Measurements from ENCODE around the gene TMEM59. TPM values are rescaled to one million over a fixed set of nuclear protein-coding genes. Genes with fewer than 3 reads are reported as not detected.
A peak's percentile ranks its signal among the peaks of the same experiment; 100 is the strongest.

The TMEM59 gene
- polyA plus RNA-seq, 1 donor (not counting 4 experiments of a cell fraction or from before 2014, with no cell fraction given), result 342 TPM

DNA sequence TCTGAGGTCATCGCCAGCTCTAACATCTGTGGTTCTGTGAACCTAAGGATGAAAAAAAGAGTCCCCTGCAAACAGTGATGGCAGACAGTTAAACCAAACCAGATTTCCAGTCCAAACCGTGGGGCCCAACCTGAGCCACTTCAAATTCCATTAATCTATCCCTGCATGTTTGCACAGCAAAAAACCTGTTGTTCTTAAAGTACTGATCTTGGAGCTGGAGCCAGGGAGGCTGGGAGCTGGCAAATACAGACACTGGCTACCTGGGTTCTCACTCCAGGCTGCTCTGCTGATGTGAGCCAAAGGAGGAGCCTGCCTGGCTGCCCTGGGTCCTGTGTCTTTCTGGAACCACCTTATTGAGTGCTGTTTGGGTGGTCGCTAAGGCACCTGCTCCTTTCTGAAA lies 51.4 kb downstream of the TMEM59 start:
- no peak for TF ChIP-seq EZH2 (IDR thresholded peaks at IDR 0.05; ENCODE audit: low read length)
- TF ChIP-seq, protein P1, sequence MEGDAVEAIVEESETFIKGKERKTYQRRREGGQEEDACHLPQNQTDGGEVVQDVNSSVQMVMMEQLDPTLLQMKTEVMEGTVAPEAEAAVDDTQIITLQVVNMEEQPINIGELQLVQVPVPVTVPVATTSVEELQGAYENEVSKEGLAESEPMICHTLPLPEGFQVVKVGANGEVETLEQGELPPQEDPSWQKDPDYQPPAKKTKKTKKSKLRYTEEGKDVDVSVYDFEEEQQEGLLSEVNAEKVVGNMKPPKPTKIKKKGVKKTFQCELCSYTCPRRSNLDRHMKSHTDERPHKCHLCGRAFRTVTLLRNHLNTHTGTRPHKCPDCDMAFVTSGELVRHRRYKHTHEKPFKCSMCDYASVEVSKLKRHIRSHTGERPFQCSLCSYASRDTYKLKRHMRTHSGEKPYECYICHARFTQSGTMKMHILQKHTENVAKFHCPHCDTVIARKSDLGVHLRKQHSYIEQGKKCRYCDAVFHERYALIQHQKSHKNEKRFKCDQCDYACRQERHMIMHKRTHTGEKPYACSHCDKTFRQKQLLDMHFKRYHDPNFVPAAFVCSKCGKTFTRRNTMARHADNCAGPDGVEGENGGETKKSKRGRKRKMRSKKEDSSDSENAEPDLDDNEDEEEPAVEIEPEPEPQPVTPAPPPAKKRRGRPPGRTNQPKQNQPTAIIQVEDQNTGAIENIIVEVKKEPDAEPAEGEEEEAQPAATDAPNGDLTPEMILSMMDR (optimal IDR thresholded peaks at IDR 0.05 in 1 of 3, IDR thresholded peaks at IDR 0.05 in 1 of 3, conservative IDR thresholded peaks at IDR 0.05 in 1 of 3; ENCODE audit: extremely low read depth in 1 of 3, insufficient read depth in 2 of 3, low read length in 3 of 3), result no peak
- H2AFZ ChIP-seq (ENCODE audit: control insufficient read depth, low read length), result no peak overlapping the region

DNA sequence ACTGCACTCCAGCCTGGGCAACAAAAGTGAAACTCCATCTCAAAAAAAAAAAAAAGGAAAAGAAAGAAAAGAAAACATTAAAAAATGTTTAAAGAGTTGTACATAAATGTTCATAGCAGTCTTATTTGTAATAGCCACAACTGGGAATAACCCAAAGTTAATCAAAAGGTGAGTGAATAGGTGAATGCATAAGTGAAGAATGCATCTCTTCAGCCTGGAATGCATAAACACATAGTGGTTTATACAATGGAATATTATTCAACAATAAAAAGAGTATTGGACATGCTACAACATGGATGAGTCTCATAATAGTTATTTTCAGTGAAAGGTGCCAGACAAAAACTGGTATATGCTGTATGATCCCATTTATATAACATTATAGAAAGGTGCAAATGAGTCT lies 53.1 kb downstream of the TMEM59 start:
- no peaks in the 10 kb centered on the region for H3K9me3 ChIP-seq (ENCODE audit: control insufficient read depth, low read depth, low read length)
- H3K4me1 ChIP-seq (ENCODE audit: control insufficient read depth, extremely low read depth, insufficient read depth, low read length), result peaks cover 9% of the 10 kb centered on the region
- H3K27ac ChIP-seq (ENCODE audit: control insufficient read depth, insufficient read depth, low read length), result no peak overlapping the region
- no peaks in the 10 kb centered on the region for H3K9me1 ChIP-seq (ENCODE audit: control insufficient read depth, extremely low read depth, insufficient read depth, low read length)
- DNase-seq (ENCODE audit: low read depth, low spot score), result no peak
- dilution Hi-C loops (cut with MboI; ENCODE audit: extremely low pct_ligation_motif_present, low sequenced_read_pairs), result no loop called here
- TF ChIP-seq, protein P1 (optimal IDR thresholded peaks at IDR 0.05 in 1 of 3, IDR thresholded peaks at IDR 0.05 in 1 of 3, conservative IDR thresholded peaks at IDR 0.05 in 1 of 3; ENCODE audit: extremely low read depth in 1 of 3, insufficient read depth in 2 of 3, low read length in 3 of 3), result no peak
- TF ChIP-seq EZH2 (IDR thresholded peaks at IDR 0.05; ENCODE audit: low read length), result no peak
- no peak overlapping the region for H3K9ac ChIP-seq (ENCODE audit: control insufficient read depth, extremely low read depth, insufficient read depth, low read length)
- no peaks in the 10 kb centered on the region for H3K79me2 ChIP-seq (ENCODE audit: control insufficient read depth, insufficient read depth, low read length)
- H3K4me2 ChIP-seq (ENCODE audit: control insufficient read depth, extremely low read depth, insufficient read depth, low read depth, low read length), result peak overlapping the region; percentile 37
- no peak for FAIRE-seq
- no peaks in the 10 kb centered on the region for H4K20me1 ChIP-seq (ENCODE audit: control insufficient read depth, extremely low read depth, insufficient read depth, low read length)
- H2AFZ ChIP-seq (ENCODE audit: control insufficient read depth, low read length), result no peak overlapping the region
- H3K4me3 ChIP-seq (ENCODE audit: control insufficient read depth in 2 of 3, extremely low read depth in 1 of 3, insufficient read depth in 2 of 3, low read depth in 1 of 3, low read length in 3 of 3), result no peak overlapping the region
- no peaks in the 10 kb centered on the region for H3K27me3 ChIP-seq (ENCODE audit: control insufficient read depth, extremely low read depth, insufficient read depth, low read length)
- H3K36me3 ChIP-seq (ENCODE audit: control insufficient read depth in 2 of 2, extremely low read depth in 1 of 2, insufficient read depth in 2 of 2, low read length in 2 of 2), result no peaks in the 10 kb centered on the region

More for the DNA sequence above, 51.4 kb downstream of the TMEM59 start:
- no peak overlapping the region for H3K9ac ChIP-seq (ENCODE audit: control insufficient read depth, extremely low read depth, insufficient read depth, low read length)
- no peaks in the 10 kb centered on the region for H3K9me1 ChIP-seq (ENCODE audit: control insufficient read depth, extremely low read depth, insufficient read depth, low read length)
- FAIRE-seq (no peak), DNase-seq (ENCODE audit: low read depth, low spot score) (no peak)
- H3K79me2 ChIP-seq (ENCODE audit: control insufficient read depth, insufficient read depth, low read length), result no peaks in the 10 kb centered on the region
- H3K27me3 ChIP-seq (ENCODE audit: control insufficient read depth, extremely low read depth, insufficient read depth, low read length), result no peaks in the 10 kb centered on the region
- H3K4me2 ChIP-seq (ENCODE audit: control insufficient read depth, extremely low read depth, insufficient read depth, low read depth, low read length), result no peak overlapping the region
- H3K9me3 ChIP-seq (ENCODE audit: control insufficient read depth, low read depth, low read length), result no peaks in the 10 kb centered on the region
- H3K36me3 ChIP-seq (ENCODE audit: control insufficient read depth in 2 of 2, extremely low read depth in 1 of 2, insufficient read depth in 2 of 2, low read length in 2 of 2), result no peaks in the 10 kb centered on the region
- H3K4me3 ChIP-seq (ENCODE audit: control insufficient read depth in 2 of 3, extremely low read depth in 1 of 3, insufficient read depth in 2 of 3, low read depth in 1 of 3, low read length in 3 of 3), result no peak overlapping the region
- dilution Hi-C loops (cut with MboI; ENCODE audit: extremely low pct_ligation_motif_present, low sequenced_read_pairs), result no loop called here
- no peak overlapping the region for H3K27ac ChIP-seq (ENCODE audit: control insufficient read depth, insufficient read depth, low read length)
- peaks cover 9% of the 10 kb centered on the region for H3K4me1 ChIP-seq (ENCODE audit: control insufficient read depth, extremely low read depth, insufficient read depth, low read length)
- H4K20me1 ChIP-seq (ENCODE audit: control insufficient read depth, extremely low read depth, insufficient read depth, low read length), result no peaks in the 10 kb centered on the region

Measured in keratinocyte (primary cell).